Endothelial cell of hepatic sinusoid (primary cell): ENCODE measurements around the gene ADAM8.

Experiments used
- in situ Hi-C: cut with HindIII; loops from 2 replicates; pipeline ENCODE4 v1.10.0; 2017; ENCODE audit warnings: low sequenced_read_pairs

The ADAM8 gene

DNA sequence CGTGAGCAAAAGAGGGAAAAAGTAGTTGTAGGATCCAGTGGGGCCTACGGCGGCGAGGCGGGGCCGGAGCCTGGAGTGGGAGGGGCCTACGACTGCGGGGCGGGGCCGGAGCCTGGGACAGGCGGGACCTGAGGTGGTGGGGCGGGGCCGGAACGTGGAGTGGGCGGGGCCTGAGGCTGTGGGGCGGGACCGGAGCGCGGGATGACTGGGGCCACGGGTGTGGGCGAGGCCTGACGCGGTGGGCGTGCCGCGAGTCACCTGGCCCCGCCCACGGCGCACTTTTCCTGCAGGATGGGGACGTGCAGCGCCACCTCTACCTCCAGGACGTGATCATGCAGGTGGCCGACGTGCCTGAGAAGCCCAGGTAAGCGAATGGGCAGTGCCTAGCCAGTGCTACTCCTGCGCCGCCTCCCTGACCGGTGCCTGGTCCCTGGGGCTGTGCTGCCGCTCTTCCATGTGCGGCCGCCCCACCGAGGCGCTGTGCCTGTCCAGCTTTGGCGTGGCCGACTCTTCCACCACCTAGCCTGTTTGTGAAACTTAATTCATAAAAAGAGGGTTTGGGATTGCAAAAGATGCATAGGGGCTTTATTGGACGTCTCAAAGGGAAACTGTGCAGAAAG, 32.5 kb upstream of the ADAM8 start:
- in situ Hi-C loops = loop anchor here (10.0 kb wide), 2 partner anchors 54 to 56 kb away; no protein-coding TSS in a partner anchor

DNA sequence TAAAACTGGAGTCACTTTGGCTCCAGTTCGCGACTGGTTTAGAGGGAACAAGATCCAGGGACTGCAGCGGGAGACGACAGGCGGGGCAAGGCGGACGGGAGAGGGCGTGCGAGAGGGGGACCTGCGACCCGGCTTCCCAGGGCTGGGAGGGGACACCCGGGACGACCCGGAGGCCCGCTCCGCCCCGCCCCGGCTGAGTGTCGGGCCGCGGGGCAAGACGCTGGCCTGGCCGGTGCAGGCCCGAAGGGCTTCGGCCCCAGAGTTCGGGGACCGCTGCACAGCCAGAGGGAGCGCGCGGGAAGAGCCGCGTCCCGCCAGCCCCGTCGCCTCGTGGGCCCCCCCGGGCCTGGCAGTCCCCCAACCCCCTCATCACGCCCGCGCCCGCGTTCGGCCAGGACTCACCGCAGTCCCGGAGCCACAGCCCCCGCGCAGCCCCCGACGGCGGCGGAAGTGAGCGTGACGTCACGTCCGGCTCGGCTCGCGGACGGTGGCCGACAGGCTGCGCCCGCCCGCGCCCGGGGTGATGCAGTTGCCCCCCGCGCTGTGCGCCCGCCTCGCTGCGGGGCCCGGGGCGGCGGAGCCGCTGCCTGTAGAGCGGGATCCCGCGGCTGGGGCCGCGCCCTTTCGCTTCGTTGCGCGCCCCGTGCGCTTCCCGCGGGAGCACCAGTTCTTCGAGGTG, 31.9 kb upstream of the ADAM8 start, which contains the start of the genes TUBGCP2 and ZNF511:
Gene TUBGCP2 (minus strand): TSS at position 452 of the 679 bp plus-strand sequence. CDS start 5,931 bp downstream, outside the sequence.
Gene ZNF511 (plus strand): TSS at position 494 of the 679 bp plus-strand sequence. CDS start 30 bp downstream, at position 524.
- in situ Hi-C loops = loop anchor here (10.0 kb wide), 2 partner anchors 54 to 56 kb away; no protein-coding TSS in a partner anchor

DNA sequence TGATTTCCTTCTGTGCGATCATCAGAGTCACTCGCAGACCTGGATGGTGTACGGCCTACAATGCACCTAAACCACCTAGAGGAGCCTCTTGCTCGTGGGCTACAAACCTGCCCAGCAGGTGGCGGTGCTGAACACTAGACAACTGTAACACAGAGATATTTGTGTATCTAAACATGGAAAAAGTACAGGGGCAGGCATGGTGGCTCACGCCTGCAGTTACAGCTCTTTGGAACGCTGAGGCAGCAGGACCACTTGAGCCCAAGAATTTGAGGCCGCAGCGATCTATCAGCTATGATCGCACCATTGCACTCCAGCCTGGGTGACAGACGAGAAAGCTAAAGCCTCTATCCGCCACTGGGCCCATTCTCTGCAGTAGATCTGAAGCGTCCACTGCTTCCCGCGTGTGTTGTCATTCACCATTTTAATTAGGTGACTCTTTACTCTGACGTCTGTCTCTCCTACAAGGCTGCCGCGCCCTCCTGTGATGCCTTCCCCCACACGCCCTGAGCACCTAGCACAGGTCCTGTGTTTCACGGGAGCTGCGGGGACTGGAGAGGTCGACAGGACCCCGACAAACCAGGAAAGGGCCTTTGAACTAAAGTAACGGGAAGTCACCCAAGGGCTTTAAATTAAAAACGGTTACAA, 31.2 kb upstream of the ADAM8 start:
- in situ Hi-C loops = loop anchor here (10.0 kb wide), 2 partner anchors 53 to 57 kb away; no protein-coding TSS in a partner anchor

DNA sequence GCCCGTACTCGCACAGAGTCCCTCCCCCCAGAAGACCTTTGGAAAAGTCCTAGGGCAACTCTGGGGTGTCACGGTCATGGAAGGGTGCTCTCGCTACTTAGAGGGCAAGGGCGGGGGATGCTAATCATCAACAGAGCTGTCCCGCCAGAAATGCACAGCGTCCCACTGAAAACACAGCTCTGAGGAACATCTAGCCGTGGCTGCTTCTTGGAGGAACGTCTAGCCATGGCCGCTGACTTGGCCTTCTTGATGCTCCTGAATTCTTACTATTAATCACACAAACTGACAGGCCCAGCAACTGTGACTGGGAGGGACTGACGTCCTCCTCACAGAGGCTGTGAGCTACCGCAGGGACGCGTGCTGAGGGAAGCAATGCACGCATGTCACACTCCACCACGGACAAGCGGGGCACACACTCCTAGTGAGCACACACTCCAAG, 30.3 kb upstream of the ADAM8 start:
- in situ Hi-C loops = loop anchor here (10.0 kb wide), 2 partner anchors 52 to 58 kb away; no protein-coding TSS in a partner anchor

DNA sequence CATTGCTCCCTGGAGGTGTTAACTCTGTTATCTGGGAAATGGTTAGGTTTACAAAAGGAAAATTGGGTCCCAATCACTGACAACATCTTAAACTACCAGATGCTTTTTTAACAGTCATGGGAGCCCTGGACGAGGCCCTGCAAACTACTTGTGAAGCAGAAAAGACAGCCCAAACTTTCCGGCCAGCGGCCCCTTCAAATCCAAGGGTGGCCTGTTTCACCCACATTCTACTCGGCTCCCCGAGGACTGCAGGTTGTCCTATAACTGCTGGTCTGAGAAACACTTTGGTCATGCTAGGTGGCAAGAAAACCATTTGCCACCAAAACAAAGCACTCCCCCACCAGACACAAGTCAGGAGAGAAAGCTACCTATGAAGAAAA, 29.4 kb upstream of the ADAM8 start:
- in situ Hi-C loops = loop anchor here (10.0 kb wide), 2 partner anchors 51 to 59 kb away; no protein-coding TSS in a partner anchor

DNA sequence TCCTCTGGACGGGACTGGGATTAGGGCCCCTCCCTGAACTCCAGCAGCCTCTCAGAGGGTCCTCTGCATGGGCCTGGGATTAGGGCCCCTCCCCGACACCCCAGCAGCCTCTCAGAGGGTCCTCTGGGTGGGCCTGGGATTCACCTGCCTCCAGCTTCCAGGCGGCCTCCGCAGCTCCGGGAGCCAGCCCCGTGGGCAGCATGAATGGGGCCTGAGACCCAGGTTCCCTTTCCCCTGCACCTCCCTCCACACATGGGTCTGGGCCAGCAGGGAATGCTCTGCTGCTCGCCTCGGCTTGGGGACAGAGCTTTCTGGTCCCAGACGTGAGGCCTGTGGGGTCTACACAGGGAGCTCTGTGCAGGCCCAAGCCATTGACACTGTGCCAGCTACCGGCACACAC, 26.5 kb upstream of the ADAM8 start:
- in situ Hi-C loops = loop anchor here (10.0 kb wide), 2 partner anchors 48 to 62 kb away; no protein-coding TSS in a partner anchor

DNA sequence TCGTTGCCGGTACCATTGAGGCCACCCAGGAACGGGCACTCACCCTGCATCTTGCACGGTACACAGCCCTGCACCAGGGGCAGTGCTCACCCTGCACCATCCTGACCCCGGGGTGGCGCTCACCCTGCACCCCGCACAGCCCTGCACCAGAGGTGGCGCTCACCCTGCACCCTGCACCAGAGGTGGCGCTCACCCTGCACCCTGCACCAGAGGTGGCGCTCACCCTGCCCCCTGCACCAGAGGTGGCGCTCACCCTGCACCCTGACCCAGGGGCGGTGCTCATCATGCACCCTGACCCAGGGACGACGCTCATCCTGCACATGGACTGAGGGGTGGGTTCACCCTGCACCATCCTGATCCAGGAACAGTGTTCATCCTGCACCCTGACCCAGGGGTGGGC, 25.6 kb upstream of the ADAM8 start:
- in situ Hi-C loops = loop anchor here (10.0 kb wide), 2 partner anchors 47 to 63 kb away; no protein-coding TSS in a partner anchor

DNA sequence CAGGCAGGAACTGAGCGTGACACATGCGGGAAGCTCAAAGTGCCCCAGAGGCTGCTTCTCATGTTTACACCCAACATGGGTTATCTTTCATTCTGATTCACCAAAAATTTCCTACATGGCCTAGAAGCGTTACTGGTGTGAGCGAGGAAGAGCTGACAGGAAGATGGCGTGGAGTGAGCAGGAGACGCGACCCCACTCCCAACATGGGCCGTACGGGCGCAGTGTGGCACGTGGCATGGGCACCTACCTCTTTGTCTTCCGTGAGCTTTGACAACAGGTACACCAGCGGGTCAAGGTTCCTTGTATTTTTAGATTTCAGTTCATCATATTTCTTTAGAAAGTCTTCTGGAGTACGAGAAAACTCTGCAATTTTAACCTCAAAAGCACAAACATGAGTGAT, 23.1 kb upstream of the ADAM8 start:
- in situ Hi-C loops = loop anchor here (10.0 kb wide), 2 partner anchors 45 to 65 kb away; no protein-coding TSS in a partner anchor

DNA sequence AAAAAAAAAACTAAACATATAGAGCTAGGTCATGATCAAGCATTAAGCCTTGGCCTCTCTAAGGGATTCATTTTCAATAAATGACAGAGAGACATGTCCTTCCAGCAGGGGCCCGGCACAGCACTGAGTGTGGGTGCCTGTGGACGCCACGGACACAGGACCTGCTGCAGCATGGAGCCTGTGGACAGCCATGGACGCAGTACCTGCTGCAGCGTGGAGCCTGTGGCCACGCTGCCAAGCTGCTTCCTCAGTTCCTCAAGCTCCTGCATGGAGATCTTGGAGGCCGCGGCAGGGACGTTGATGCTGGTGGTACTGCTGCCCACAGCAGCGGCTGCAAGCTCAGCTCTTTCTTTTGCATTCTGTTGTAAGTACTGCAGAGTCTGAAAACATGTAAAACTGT, 22.6 kb upstream of the ADAM8 start:
- in situ Hi-C loops = no loop called here

DNA sequence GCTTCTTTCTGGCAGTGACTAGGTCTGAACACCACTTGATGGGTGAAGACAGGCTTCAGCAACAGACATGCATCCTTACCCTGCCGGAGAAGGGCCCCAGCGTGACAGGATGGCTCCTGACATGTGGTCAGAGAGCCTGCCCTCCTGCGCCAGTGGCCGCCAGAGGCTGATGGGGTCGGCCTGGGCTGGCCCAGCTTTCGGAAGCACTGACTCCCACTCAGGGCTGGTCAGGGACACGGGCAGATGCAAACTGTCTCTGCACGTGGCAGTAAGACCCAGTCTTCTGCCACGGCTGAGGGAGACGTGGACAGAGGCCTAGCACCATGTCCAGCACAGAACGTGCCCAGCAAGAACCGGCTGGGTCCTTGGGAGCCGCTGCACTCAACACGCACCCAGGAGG, 21.8 kb upstream of the ADAM8 start:
- in situ Hi-C loops = no loop called here

DNA sequence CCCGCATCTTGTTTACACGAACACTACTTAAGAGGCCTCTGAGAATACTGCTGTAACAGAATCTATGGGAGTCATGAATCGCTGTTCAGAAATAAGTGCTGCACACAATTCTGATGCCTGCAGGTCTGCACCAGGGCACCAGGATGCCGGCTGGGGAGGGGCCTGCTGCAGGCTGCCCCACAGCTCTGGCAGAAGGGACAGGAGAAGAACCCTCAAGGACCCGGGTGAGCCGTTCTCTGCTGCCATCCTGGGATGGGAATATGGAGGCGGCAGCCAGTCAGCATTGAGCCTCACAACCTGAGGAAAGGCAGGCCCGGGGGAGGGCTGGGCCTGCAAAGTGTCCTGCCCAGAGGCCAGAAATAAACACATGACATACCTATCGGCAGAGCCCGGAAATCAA, 20.8 kb upstream of the ADAM8 start:
- in situ Hi-C loops = no loop called here

DNA sequence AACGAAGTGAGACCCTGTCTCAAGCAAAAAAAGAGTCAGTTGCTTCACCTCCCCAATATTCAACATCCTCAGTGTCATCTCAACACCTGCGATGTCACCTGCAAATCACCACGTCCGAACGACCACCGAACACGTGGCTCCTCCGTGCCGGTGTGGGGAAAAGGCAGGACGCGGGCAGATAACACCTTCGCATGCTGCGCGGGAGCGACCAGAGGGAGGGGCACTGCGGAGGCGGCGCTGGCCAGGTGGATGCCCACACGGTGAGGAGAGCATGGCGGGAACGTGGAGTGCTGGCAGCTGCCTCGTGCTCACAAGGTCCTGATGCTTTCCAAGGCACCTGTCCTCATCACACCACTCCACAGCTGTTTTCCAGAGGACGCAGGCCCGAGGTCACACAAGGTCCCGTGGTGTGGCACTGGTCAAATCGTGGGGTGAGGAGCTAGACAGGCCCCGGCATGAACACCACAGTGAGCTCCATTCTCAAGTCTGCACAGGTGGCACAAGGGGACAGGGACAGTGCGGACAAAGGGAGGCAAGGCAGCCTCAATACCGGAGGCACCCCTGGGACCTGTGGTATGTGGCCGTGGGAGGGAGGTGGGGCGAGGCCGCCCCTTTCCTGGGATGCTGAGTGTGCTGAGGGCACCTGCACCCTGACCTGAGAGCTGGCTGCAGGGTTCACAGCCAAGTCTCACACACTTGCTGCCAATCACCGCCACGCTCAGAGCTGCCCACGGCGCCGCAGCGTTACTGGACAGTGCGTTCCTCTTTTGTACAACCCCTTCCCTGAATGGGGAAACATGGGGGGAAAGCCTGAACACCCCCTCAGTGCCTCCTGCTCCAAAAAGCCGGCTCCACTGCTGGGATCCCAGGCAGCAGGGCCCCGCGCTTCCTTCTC, 19.0 kb upstream of the ADAM8 start:
- in situ Hi-C loops = no loop called here

DNA sequence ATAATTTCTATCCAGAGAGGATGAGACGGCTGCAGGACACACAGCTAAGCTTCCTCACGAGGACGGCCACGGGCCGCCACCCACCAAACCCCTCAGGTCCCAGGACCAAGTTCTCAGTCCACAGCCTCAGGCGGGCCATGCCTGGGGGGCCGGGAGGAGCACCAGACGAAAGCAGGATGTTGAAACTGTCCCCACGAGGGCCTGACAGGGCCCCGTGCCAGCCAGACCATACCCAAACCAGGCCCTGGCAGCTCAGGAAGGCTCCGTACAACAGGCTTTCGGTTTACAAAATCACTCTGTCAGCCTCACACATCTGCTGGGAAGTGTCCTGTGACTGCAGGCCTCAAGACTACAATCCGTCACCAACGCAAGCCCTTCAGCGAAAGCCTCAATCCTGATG, 17.5 kb upstream of the ADAM8 start:
- in situ Hi-C loops = no loop called here

DNA sequence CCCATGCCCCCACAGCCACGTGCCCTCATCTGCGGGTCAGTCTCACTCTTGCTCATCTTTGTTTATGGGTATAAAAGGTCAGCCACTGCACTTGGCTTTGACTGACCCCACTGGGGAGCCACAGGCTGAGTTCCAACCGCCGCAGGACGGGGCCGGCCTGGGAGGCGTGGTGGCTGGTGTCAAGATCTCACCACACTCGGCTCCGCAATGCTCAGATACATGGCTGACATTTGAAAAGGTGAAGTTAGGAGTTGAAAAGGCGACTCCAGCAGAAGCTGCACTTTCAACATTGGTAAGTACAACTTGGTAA, 17.1 kb upstream of the ADAM8 start:
- in situ Hi-C loops = no loop called here

DNA sequence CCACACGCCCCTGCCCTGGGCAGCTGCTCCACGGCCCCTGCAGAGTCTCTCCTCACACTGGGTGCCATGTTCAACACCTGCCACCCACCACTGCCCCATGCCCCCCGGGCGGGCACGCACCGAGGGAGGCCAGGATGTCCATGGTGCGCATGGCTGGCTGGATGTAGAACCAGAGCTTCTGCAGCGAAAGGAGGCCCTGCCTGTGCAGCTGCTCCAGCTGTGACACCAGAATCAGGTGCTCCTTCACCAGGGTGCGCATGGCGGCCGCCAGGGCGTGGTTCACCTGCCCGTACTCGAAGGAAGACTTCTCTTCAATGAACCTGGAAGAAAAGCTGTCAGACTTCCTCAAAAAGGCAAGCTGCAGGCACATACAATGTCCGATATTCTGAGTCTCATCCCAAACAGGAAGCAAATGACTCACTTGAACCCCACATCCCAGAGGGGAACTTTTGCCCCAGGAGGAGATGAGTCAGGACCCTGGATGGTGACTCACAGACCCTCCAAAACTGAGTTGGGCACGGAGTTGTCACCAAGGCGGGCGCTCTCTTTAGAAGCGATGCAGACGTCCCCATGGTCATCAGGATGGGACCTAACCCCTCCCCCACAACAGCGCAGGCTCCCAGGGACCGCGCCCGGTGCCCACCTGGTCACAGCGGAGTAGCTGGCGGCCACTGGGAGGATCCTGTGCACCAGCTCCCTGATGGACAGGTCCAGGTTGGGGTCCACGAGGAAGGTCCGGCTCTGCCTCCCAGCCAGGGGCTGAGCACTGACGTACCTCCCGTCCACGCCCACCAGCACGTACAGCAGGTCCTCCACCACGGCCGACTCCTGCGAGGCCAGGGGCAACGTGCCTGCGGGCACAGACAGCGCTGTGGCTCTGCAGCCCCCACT, 16.5 kb upstream of the ADAM8 start:
- in situ Hi-C loops = no loop called here

DNA sequence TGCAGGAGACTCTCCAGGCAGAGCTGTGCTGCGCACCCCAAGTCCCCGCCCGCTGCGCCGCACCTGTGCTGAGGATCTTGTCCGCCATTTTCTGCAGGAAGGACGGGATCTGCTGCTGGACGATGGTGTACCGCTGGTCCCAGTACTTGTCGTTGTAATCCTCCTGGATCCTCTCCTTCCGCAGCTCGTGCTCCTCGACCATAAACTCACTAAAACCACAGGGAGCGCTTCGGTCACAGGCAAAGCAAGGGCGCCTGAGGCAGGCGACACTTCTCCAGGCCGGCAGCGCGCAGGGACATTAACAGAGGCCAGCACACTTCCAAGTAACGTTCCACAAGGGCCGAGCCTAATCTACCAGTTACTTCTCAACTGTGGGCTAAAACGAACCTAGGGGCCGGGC, 13.1 kb upstream of the ADAM8 start:
- in situ Hi-C loops = no loop called here

DNA sequence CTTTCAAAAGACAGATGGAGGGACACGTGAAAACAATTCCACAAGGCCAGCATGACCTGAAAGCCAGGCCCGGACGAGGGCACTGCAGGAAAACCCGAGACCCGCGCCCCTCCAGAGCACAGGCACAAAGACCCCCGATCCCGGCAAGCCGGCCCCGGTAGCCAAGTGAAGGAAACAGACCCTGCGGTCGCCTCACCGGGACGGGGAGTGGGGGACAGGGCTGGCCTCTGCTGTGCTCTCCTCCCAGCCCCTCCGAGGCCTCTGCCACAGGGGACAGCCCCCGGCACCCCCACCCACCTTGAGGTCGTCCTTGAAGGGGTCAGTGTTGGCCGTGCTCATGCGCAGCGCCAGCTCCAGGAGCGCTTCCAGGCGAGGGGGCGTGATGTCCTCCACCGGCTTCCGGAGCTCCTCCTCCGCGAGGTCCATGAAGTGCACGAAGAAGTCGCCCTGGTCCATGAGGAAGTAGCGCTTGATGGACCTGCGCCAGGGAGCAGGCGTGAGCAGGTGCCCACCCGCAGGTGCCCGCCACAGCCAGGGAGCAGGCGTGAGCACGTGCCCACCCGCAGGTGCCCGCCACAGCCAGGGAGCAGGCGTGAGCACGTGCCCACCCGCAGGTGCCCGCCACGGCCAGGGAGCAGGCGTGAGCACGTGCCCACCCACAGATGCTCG, 11.3 kb upstream of the ADAM8 start:
- in situ Hi-C loops = no loop called here

DNA sequence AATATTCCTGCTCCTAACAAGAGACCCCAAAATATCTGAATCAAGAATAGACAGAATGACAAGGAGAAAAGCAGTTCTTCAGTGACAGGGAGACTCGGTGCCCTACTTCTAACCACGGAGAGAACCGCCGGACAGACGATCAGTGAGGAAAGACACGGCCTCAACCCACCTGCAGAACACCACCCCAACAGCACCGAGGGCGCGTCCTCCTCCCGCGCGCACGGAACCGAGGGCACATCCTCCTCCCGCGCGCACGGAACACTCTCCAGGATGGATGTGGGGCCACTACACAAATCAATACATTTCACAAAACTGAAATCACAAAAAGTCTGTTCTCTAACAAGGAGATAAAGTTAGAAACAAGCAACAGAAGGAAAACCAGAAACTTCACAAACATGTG, 9.7 kb upstream of the ADAM8 start:
- in situ Hi-C loops = no loop called here

DNA sequence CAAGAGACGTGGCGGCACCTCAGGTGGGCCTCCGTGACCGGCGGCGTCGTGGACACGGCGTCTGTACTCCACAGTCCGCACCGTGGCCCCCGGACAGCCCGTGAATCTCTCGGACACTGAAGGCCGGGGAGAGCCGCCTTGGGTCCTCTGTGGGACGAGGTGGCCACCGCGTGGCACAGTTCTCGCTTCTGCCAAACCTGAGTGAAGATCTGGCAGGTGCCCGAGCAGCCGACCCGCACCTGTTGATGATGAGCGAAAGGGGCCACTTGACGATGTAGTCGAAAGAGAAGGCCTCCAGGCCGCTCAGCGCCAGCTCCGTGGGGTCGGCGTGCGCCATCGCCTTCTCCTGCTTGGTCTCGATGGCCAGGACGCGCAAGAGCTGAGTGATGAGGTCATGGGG, 8.5 kb upstream of the ADAM8 start:
- in situ Hi-C loops = no loop called here
